Activated T-helper 1 cell treated with Interleukin-2 at 50 U/mL for 16 hours (primary cell): ENCODE measurements around the gene OTX1.
"Not testable (repeated sequence)": the region's sequence is repeated elsewhere in the genome, so short reads cannot be mapped to it uniquely, and the experiment has no call there.

Experiments
- DNase-seq: peaks from one replicate; pipeline ENCODE4 v3.0.0-alpha.2; 2020; ENCODE audit warnings: low read depth

OTX1 gene

GRCh38 chr2:63058921-63059792 is 8.5 kb downstream of the OTX1 start:
- DNase-seq = no peak

- DNase-seq = no peak
These were observed 9.3 kb downstream of the OTX1 start for GRCh38 chr2:63059793-63060471.

GRCh38 chr2:63060472-63060991 is 9.9 kb downstream of the OTX1 start:
- DNase-seq = no peak

- DNase-seq = no peak
These were observed 13.6 kb downstream of the OTX1 start for GRCh38 chr2:63064197-63064596.

GRCh38 chr2:63064661-63065060 is 14.0 kb downstream of the OTX1 start:
- DNase-seq = no peak

- no peak for DNase-seq
These were observed 15.6 kb downstream of the OTX1 start for GRCh38 chr2:63066265-63066664.

- no peak for DNase-seq
These were observed 16.2 kb downstream of the OTX1 start for GRCh38 chr2:63066838-63067237.

- DNase-seq = no peak
These were observed 21.0 kb downstream of the OTX1 start for GRCh38 chr2:63071664-63072063.

- no peak for DNase-seq
These were observed 23.4 kb downstream of the OTX1 start for GRCh38 chr2:63073994-63074393.

GRCh38 chr2:63074399-63074798 is 23.8 kb downstream of the OTX1 start:
- not testable (repeated sequence) for DNase-seq

- no peak for DNase-seq
These were observed 28.4 kb downstream of the OTX1 start for GRCh38 chr2:63078852-63079606.

GRCh38 chr2:63081404-63081803 is 30.8 kb downstream of the OTX1 start:
- no peak for DNase-seq

- DNase-seq = no peak
These were observed 36.1 kb downstream of the OTX1 start for GRCh38 chr2:63086687-63087086.

- no peak for DNase-seq
These were observed 41.8 kb downstream of the OTX1 start for GRCh38 chr2:63092401-63092800.

- no peak for DNase-seq
These were observed 42.2 kb downstream of the OTX1 start for GRCh38 chr2:63092857-63093256.

- no peak for DNase-seq
These were observed 42.9 kb downstream of the OTX1 start for GRCh38 chr2:63093502-63093901.

- no peak for DNase-seq
These were observed 45.9 kb downstream of the OTX1 start for GRCh38 chr2:63096491-63096890.

- no peak for DNase-seq
These were observed 48.4 kb downstream of the OTX1 start for GRCh38 chr2:63099032-63099431.

GRCh38 chr2:63101954-63102353 is 51.3 kb downstream of the OTX1 start:
- DNase-seq = no peak

- DNase-seq = no peak
These were observed 53.9 kb downstream of the OTX1 start for GRCh38 chr2:63104482-63104881.
